Measurements from ENCODE around the gene TSPAN1. TPM values are rescaled to one million over a fixed set of nuclear protein-coding genes. Genes with fewer than 3 reads are reported as not detected.

TSPAN1 gene
- total RNA-seq, 1 experiment from 2014 or later: 46.2 TPM

DNA sequence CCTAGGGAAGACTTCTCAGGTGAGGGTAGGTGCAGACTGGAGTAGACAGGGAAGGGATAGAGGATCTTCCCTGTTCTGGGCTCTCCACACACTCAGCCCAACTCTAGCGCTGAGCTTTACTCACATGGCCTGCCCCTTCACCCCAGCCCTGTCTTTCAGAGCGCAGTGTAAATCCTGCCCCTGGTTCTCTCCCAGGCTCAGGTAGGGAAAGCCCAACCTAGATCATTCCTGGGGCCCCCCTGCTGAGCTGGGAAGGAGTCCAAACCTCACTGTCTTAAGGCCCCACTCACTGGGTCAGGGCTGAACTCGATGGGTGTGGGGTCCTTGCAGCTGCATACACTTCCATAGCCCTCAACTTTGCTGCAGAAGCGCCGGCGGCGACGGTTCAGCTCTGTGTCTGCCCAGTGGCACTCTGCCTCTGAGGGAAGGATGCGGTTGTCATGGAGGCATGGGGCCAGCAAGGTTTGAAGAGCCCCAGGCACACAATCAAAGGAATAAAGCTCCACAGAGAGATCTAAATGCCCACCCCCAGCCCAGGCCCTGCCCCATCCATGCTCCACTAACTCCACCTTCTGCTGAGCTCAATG lies 19.2 kb downstream of the TSPAN1 start:
- Mint-ChIP-seq H3K36me3 (ENCODE audit: insufficient read depth, unreplicated experiment) (peaks cover 33% of the 10 kb centered on the region), H3K27ac (ENCODE audit: unreplicated experiment) (no peak overlapping the region), H3K9me3 (ENCODE audit: low read depth, unreplicated experiment) (no peaks in the 10 kb centered on the region), H3K27me3 (ENCODE audit: unreplicated experiment) (no peaks in the 10 kb centered on the region), H3K4me3 (ENCODE audit: low read depth, unreplicated experiment) (no peak overlapping the region), H3K4me1 (ENCODE audit: low read depth, unreplicated experiment) (no peaks in the 10 kb centered on the region)
- TF ChIP-seq, protein P1, sequence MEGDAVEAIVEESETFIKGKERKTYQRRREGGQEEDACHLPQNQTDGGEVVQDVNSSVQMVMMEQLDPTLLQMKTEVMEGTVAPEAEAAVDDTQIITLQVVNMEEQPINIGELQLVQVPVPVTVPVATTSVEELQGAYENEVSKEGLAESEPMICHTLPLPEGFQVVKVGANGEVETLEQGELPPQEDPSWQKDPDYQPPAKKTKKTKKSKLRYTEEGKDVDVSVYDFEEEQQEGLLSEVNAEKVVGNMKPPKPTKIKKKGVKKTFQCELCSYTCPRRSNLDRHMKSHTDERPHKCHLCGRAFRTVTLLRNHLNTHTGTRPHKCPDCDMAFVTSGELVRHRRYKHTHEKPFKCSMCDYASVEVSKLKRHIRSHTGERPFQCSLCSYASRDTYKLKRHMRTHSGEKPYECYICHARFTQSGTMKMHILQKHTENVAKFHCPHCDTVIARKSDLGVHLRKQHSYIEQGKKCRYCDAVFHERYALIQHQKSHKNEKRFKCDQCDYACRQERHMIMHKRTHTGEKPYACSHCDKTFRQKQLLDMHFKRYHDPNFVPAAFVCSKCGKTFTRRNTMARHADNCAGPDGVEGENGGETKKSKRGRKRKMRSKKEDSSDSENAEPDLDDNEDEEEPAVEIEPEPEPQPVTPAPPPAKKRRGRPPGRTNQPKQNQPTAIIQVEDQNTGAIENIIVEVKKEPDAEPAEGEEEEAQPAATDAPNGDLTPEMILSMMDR (IDR thresholded peaks at IDR 0.05; ENCODE audit: unreplicated experiment): no peak
- BruUV-seq (replicated peaks): no TSS peak
- CTCF ChIA-PET: interaction anchor here (0.5 kb wide), 1 partner anchor 11 kb away, joined by 3 read pairs; no protein-coding TSS in a partner anchor
- intact Hi-C loops (cut with micrococcal nuclease; ENCODE audit: unreplicated experiment): no loop called here
- DNase-seq: no peak

DNA sequence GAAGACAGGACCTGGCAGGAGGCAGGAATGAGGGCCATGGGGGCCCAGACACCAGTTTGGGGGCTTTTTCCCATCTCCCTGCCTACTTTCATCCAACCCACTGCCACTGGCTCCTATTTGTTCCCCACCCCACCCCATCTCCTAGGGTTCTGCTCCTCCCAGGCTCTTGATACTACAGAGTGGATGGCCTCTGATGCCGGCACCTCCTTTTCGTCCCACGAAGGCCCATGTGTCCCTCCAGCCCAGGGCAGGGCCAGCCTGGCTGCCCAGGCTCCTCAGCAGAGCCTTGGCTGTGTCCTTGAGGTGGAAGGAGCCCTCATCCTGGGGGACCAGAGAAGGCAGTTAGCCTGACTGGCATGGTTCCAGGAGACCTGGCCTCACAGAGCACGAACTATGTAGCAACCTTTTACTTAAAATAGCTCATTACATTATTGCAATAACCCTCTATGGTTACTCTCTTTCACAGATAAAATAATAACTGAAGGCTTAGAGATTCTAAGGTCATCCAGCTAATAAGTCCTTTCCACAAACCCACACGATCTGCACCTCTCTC lies 19.8 kb downstream of the TSPAN1 start:
- Mint-ChIP-seq H3K9me3 (ENCODE audit: low read depth, unreplicated experiment) (no peaks in the 10 kb centered on the region), H3K27ac (ENCODE audit: unreplicated experiment) (no peak overlapping the region), H3K4me3 (ENCODE audit: low read depth, unreplicated experiment) (no peak overlapping the region), H3K4me1 (ENCODE audit: low read depth, unreplicated experiment) (no peaks in the 10 kb centered on the region), H3K27me3 (ENCODE audit: unreplicated experiment) (no peaks in the 10 kb centered on the region), H3K36me3 (ENCODE audit: insufficient read depth, unreplicated experiment) (peaks cover 27% of the 10 kb centered on the region)
- DNase-seq: no peak
- TF ChIP-seq, protein P1 (IDR thresholded peaks at IDR 0.05; ENCODE audit: unreplicated experiment): no peak
- intact Hi-C loops (cut with micrococcal nuclease; ENCODE audit: unreplicated experiment): no loop called here
- CTCF ChIA-PET: interaction anchor here (0.5 to 0.8 kb wide), 2 partner anchors 11 to 29 kb away, joined by 3 read pairs; no protein-coding TSS in a partner anchor
- BruUV-seq (replicated peaks): no TSS peak

DNA sequence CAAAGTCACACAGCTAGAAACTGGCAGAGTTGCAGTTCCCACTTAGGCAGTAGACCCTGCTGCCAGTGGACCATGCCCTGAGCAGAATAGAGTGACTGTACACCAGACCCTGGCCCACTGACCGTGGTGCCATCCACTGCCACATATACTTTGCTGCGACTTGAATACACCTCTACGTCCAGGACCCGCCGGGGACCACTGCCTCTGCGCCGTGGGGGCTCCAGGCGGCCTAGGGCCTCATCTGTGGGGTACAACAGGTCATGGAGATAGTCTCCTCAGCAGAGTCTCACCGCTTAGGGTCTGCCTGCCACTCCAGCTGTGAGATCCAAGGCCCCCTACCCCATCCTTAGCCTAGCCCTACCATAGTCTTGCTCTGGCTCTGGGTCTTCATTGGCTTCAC lies 21.7 kb downstream of the TSPAN1 start:
- TF ChIP-seq, protein P1 (IDR thresholded peaks at IDR 0.05; ENCODE audit: unreplicated experiment): no peak
- DNase-seq: no peak
- Mint-ChIP-seq H3K27ac (ENCODE audit: unreplicated experiment) (no peak overlapping the region), H3K27me3 (ENCODE audit: unreplicated experiment) (no peaks in the 10 kb centered on the region), H3K4me3 (ENCODE audit: low read depth, unreplicated experiment) (no peak overlapping the region), H3K9me3 (ENCODE audit: low read depth, unreplicated experiment) (no peaks in the 10 kb centered on the region), H3K4me1 (ENCODE audit: low read depth, unreplicated experiment) (peaks cover 9% of the 10 kb centered on the region), H3K36me3 (ENCODE audit: insufficient read depth, unreplicated experiment) (peaks cover 35% of the 10 kb centered on the region)
- BruUV-seq (replicated peaks): no TSS peak
- CTCF ChIA-PET: interaction anchor here (1.1 kb wide), 1 partner anchor 27 kb away, joined by 3 read pairs; no protein-coding TSS in a partner anchor
- intact Hi-C loops (cut with micrococcal nuclease; ENCODE audit: unreplicated experiment): no loop called here

DNA sequence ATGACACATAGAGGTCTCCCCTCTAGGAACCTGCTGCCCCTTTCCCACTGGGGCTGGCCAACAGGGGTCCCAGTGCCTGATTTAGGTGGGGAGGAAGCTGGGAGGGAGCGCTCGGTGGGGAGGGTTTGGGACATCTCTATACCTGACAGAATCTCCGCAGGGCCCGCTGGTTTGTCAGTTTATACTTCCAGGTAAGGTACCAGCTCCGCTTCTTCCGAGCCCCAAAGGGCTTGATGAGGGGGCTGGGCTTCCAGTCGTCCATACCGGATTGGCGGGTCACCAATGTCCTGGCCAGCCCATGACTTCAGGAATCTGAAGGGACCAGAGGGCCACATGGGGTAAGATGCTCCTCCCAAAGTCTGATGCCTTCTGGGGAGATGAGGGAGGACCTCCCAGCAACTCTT lies 22.7 kb downstream of the TSPAN1 start:
- intact Hi-C loops (cut with micrococcal nuclease; ENCODE audit: unreplicated experiment): no loop called here

More for the DNA sequence above, 22.7 kb downstream of the TSPAN1 start:
- no peaks in the 10 kb centered on the region for H3K9me3 Mint-ChIP-seq (ENCODE audit: low read depth, unreplicated experiment)
- TF ChIP-seq, protein P1 (IDR thresholded peaks at IDR 0.05; ENCODE audit: unreplicated experiment): no peak
- H3K27ac Mint-ChIP-seq (ENCODE audit: unreplicated experiment): no peak overlapping the region
- peaks cover 30% of the 10 kb centered on the region for H3K36me3 Mint-ChIP-seq (ENCODE audit: insufficient read depth, unreplicated experiment)
- peaks cover 2% of the 10 kb centered on the region for H3K27me3 Mint-ChIP-seq (ENCODE audit: unreplicated experiment)
- CTCF ChIA-PET: interaction anchor here (2.6 kb wide), 1 partner anchor 26 kb away, joined by 15 read pairs; no protein-coding TSS in a partner anchor
- TSS peak; percentile 48 for BruUV-seq (replicated peaks)
- peak overlapping the region; percentile 79 for H3K4me3 Mint-ChIP-seq (ENCODE audit: low read depth, unreplicated experiment)
- DNase-seq: no peak
- H3K4me1 Mint-ChIP-seq (ENCODE audit: low read depth, unreplicated experiment): peaks cover 9% of the 10 kb centered on the region

Data from Calu3 (cell line).